Hepatocyte (in vitro differentiated cells): ENCODE results near the gene GABBR2.

Experiments
- CTCF ChIP-seq: fragments of 200-600 bp; sonication (generic); IDR thresholded peaks from 2 replicates; pipeline ENCODE4 v1.5.1; 2016; ENCODE audit warnings: antibody characterized with exemption, mild to moderate bottlenecking; ENCODE audit not compliant: poor library complexity
- EZH2 ChIP-seq: fragments of 200-600 bp; sonication (generic); IDR thresholded peaks from 2 replicates; pipeline ENCODE4 v1.6.1; 2016; ENCODE audit warnings: antibody characterized with exemption, mild to moderate bottlenecking, borderline replicate concordance

GRCh38 chr9:98375138-98375726 lies 333.5 kb downstream of the GABBR2 start:
- TF ChIP-seq EZH2, result no peak
- no peak for TF ChIP-seq CTCF
